ENCODE data around the gene ABCA4. TPM values are rescaled to one million over a fixed set of nuclear protein-coding genes. Genes with fewer than 3 reads are reported as not detected.

ABCA4 gene
- total RNA-seq, 1 donor from 2014 or later = 3.8 TPM

DNA sequence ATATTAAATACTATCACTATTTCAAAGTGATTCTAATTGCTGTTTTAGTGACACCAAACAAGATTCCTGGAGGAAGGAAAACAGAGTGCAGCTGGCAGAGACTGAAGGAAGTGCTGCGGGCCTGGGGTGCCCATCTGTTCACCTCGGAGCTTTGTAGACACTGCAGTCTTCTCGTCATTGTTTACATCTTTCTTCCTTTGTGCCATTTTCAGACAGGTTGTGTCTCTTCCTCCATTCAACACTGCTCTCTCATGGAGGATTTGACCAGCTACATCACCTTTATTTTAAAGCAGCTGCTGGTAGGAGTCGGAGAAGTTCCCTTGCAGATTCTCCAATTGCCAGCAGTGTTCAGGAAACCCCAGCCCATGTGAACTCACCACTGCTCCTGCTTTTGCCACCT, 37.3 kb downstream of the ABCA4 start:
- DNase-seq = no peak

DNA sequence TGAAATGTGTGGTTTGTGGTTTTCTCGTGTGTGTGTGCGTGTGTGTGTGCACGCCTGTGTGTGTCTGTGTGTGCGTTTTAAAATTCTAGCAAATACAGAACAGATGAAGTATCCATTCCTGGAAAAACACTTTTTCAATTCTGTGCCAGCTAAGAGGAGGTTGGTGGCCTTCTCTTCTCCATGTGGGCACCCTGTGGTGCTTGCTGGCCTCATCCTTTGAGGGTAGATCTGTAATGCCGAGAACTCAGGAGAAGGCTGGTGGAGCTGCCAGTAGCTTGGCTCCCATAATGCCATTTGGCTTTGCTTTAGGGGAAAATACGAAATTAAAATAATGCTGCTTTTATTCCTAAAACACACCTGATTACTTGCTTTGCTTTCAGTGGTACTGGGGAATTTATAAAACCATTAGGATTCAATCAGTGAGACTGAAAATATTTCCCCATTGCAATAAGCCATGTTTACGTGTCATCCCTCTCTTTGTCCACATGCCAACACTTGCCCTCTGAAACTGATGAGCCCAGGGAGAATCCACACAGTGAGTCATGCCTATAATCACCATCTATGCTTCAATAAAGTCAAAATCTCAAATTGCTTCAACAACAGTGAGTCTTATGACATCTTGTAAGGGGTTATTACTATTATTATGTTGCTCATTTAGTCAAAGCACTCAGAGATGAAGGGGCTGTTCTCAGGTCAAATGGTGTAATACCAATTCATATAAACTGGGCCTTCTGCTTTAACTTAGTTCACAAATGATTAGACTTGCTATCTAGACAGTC, 39.2 kb downstream of the ABCA4 start:
- peak; percentile 26 for DNase-seq

- no peak for DNase-seq
These were observed 41.0 kb downstream of the ABCA4 start for GRCh38 chr1:94079989-94080388.

DNA sequence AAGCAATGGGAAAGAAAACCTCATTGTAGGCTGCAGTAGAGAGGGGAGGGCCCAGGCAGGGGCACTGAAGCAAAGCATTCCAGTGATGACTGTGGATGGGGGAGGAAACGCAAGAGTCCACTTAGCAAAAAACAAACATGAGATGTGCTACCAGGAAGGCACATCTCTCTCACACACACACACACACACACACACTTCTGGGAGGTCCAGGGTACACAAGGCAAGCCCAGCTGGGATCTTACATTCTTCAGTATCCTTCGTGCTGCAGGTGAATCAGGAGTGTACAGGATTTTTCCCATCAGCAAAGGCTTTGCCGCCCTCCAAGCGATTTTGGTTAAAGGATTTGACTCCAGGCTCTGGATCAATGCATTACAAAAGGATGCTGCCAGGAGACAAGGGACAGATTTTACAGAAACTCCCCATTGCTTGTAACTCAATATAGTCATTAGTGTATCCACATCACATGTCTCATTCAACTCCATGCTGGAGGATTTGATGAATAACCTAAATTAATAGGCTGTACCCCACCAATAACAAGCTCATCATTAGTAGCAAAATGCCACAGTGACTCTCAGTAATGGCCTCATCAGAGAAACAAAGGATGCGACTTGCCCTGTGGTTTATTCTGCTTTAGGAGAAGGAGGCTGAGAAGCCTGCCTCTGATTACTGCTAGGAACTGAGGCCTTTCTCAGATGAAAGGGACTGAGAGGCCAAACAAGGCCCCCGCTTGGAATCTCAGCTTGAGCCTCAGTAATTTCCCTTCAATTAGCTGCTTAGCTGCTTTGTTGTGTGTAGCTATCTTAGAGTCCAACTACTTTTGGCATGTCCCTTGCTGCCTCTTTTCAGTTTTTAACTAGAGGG, 41.6 kb downstream of the ABCA4 start:
- DNase-seq = no peak

- no peak for DNase-seq
These were observed 48.0 kb downstream of the ABCA4 start for GRCh38 chr1:94072840-94073522.

GRCh38 chr1:94071976-94072375, 49.0 kb downstream of the ABCA4 start:
- no peak for DNase-seq

DNA sequence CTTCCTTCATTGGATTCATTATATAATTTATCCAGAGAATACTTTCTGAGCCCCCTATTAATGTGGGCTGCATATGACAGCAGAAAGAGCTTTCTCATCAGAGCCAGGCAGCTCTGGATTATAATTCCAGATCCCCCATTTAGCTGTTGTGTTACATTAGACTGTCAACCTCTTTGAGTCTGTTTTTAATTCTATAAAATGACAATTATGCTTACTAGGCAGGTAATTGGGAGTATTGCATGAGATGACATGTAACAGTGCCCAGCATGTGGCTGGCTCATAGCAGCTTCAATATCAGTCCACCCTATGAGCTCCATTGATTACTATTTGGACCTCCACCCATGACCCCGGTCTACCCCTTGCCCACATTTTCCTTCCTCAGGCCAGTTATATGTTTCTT, 49.6 kb downstream of the ABCA4 start:
- DNase-seq = no peak

DNA sequence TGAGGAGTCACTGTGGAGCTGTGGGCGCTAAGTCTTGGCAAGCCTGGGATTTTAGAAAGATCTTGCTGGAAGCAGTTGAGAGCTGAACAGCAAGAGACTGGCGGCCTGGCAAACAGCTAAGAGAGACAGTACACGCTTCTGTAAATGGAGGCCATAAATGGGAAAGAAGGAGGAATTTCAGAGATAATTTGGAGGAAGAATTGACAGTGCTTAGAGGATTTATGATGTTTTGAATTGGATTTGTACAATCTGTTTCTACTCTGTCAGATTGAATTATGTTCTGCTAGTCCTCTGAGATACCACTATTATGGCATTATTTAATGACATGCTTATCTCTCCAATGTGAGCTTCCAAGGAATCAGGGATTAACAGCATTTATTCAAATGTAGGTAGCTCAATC, 50.1 kb downstream of the ABCA4 start:
- peak; percentile 28 for DNase-seq

- DNase-seq = peak; percentile 23
These were observed 51.0 kb downstream of the ABCA4 start for GRCh38 chr1:94069919-94070285.

DNA sequence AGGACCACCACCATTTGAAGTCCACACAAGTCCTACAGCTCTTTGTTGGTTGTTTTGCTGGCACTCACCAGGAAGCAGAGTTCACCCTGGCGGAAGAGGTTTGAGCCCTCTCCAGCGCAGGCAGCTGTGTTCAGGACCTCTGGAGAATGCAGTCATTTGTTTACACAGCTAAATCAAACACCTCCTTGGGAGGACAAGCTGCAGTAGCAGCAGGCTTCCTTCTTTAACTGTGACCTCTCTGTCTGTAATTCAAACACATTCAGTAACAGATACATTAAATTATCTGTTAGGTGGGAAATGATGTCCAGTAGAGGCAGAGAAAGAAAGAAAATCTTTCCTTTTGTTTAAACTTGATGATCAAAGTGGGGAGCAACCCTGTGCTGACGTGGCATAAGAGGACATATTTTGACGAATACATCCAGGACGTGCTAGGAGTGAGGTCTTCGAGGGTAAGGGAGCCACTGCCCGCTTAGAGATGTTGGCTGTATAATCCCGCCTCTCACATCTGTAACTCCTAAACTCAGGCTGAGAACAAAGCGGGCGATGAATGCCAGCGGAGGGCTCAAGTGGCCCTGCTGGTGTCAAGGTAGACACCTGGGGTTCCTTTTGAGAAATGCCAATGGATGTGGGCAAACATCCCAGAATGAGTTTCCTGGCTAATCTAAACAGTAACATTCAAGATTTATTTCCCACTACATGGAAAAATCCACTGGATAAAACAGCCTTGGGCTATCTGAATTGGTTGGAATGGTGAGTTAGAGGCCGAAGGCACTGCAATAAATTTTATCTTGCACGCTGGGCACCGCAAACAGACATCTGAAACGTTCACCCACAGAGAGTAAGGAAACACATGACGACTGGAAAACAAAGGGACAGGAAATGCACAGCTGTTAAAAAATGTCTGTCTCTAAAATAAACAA, 51.7 kb downstream of the ABCA4 start:
- no peak for DNase-seq

DNA sequence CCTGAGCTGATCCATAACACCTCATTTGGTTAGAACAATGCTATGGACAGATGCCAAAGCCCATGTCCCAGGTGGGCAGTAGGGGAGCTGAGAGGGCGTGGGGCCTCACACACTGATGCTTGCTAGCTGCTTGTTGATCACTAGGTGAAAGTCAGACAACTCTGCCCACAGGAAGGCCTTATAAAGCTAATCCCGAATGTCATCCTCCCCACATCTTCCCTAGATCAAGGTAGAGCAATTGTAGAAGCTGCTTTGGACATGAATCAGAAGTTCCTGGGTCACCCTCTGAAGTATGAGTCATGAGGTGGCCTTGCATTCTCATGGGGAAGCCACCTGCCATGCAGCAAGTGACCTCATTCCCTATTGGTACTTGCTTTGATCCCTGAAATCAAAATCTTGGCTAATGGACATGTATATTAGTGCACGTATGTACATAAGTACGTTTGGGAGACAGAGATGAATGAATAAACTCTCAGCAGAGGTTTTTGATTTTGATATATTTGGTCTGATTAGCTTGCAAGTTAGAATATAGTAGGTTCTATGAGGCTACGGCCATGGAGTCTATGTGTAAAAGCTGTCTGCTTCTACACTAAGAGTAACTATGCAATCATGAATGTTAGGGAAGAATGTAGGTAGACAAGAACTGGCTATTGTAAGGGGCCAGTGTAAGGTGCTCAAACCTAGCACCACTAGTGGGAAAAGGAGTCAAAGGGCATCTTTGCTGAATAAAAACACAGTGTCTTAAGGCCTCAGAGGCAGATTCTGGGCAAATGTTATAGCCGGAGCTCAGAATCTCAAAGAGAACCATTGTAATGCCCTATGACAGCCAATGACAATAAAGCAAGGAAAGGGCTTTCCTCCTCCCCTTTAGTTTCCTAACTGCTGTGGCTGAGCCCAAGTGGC, 52.6 kb downstream of the ABCA4 start:
- no peak for DNase-seq

- no peak for DNase-seq
These were observed 53.8 kb downstream of the ABCA4 start for GRCh38 chr1:94067196-94067595.

DNA sequence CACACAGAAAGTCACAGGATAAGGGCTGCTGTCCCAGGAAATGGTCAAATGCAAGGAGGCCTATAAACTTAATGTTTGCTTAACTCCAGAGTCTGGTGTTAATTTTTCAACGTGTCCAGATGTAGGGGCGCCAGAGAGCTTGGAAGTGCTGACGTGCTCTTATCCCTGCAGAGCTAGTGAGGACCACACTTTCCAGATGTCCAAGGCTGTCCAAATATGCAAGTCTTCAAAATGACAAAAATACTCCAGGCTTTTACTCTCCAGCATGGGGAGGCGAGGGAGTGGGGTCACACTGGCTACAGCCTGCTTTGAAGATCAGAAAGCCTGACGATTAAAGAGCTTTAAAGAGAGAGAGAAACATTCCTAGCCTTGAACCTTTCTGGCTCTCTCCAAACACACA, 57.6 kb downstream of the ABCA4 start:
- DNase-seq = peak; percentile 74

DNA sequence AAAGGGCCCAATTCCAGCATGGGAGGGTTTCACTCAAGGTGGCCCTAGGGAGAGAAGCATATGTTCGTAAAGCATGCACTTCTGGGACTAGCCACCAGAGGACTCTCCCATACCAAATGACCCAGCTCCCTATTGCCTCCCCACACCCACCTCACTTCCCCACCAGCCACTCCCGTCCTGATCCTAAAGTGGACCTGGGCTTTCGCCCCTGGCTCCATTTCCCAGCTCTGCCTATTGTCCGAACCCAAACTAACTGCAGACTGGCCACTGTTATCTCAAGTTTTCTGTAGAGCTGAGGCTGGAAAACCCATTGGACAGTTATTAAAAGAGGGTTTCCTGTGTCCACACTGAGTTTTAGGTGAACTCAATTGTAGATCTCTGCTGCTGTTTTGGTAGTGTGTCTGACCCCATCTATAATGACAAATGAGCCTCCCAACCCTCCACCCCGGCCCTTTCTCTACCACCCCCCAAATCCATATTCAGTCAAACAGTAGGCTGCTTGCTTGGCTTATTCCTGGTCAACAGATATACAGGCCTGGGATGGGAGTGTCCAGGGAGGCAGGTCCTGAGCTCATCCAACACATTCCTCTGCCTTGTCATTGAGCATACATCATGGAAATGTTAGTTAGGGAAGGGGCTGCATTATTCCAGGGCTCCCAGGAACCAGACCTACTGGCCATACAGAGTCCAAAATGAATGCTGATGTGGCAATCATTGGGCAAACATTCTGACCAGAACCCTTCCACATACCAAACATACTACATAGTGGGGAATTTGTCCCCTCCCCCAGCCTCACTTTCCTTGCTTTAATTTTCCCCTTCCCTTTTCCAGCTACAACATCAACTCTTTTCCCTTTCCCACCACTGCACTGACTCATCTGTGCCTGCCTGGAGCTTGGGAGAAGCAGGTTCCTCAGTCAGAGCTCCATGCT, 59.2 kb downstream of the ABCA4 start:
- peak; percentile 72 for DNase-seq

DNA sequence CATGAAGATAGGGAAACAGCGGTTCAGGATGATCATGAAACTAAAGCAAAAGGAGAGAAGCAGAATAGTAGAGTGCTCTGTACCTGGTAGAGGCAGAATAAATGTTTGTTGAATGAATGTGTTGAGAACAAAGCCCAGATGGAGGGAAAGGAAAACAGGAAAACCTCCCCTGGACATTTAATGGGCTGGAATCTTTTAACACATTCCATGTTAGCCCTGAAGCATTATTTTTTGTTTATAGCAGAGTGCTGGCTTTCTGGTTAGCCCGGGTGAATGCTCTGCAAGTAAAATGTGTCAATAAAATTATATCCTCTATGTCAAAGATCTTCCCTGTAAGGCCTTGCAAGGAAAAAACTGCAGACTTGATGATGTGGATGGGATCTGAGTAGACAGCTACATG, 60.2 kb downstream of the ABCA4 start:
- DNase-seq = no peak

DNA sequence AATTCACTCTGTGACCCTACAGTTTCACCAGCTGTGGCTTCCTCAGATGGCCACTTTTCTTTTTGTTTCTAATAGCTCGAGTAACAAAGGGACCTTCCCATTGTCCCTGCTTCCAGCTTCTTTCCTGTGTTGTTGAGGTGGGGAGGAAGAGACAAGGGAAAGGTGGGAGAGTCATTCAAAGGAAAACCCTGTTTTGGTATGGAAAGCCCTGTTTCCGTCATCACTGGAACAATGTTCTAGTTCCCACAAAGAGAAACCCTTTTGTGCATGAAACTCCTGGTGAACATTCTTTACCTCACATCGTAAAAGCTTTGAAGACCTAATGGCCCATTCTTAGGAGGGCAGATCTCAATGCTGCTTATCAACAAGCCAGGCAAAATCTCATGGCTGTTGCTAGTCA, 62.2 kb downstream of the ABCA4 start:
- DNase-seq = no peak

DNA sequence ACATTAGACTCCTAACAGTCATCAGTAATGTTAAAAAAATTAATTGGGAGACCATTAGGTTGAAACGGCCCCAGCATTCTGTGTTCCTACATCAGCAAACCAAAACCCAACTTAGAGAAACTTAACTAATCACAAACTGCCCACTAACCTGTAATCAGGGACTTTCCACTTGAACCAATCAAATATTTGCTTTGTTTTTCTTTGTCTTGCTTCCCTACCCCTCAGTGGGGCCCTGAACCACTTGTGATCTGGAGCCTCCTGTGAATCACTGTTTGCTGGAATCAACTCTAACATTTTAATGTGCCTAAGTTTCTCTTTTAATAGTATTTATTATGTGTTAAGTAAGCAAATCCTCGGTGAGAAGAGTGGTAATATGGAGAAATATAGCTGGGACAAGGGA, 64.0 kb downstream of the ABCA4 start:
- DNase-seq = no peak

- no peak for DNase-seq
These were observed 64.8 kb downstream of the ABCA4 start for GRCh38 chr1:94056171-94056570.

- no peak for DNase-seq
These were observed 65.4 kb downstream of the ABCA4 start for GRCh38 chr1:94055459-94056122.
